ENCODE data around the gene NRP1. TPM values are rescaled to one million over a fixed set of nuclear protein-coding genes. Genes with fewer than 3 reads are reported as not detected.

The NRP1 gene
- total RNA-seq, 1 donor from 2014 or later, result 486 TPM

GRCh38 chr10:33152146-33152545 lies 182.3 kb downstream of the NRP1 start:
- peaks cover 3% of the 10 kb centered on the region for H3K4me1 Mint-ChIP-seq (ENCODE audit: unreplicated experiment)
- no peaks in the 10 kb centered on the region for H3K36me3 Mint-ChIP-seq (ENCODE audit: low read depth, unreplicated experiment)
- no peak for DNase-seq (ENCODE audit: low spot score)
- no peak for TF ChIP-seq CTCF (IDR thresholded peaks at IDR 0.05; ENCODE audit: unreplicated experiment)
- H3K9me3 Mint-ChIP-seq (ENCODE audit: unreplicated experiment), result no peaks in the 10 kb centered on the region
- H3K27me3 Mint-ChIP-seq (ENCODE audit: unreplicated experiment), result peaks cover 1% of the 10 kb centered on the region
- no peak overlapping the region for H3K4me3 Mint-ChIP-seq (ENCODE audit: unreplicated experiment)
- no peak overlapping the region for H3K27ac Mint-ChIP-seq (ENCODE audit: unreplicated experiment)

- H3K9me3 Mint-ChIP-seq (ENCODE audit: unreplicated experiment), result no peaks in the 10 kb centered on the region
- no peaks in the 10 kb centered on the region for H3K4me1 Mint-ChIP-seq (ENCODE audit: unreplicated experiment)
- no peak for DNase-seq (ENCODE audit: low spot score)
- no peak for TF ChIP-seq CTCF (IDR thresholded peaks at IDR 0.05; ENCODE audit: unreplicated experiment)
- no peak overlapping the region for H3K4me3 Mint-ChIP-seq (ENCODE audit: unreplicated experiment)
- H3K27me3 Mint-ChIP-seq (ENCODE audit: unreplicated experiment), result peaks cover 1% of the 10 kb centered on the region
- no peaks in the 10 kb centered on the region for H3K36me3 Mint-ChIP-seq (ENCODE audit: low read depth, unreplicated experiment)
- H3K27ac Mint-ChIP-seq (ENCODE audit: unreplicated experiment), result no peak overlapping the region
These were observed 183.1 kb downstream of the NRP1 start for GRCh38 chr10:33151344-33151864.

GRCh38 chr10:33150889-33151288 lies 183.6 kb downstream of the NRP1 start:
- TF ChIP-seq CTCF (IDR thresholded peaks at IDR 0.05; ENCODE audit: unreplicated experiment), result no peak
- H3K27ac Mint-ChIP-seq (ENCODE audit: unreplicated experiment), result no peak overlapping the region

GRCh38 chr10:33150146-33150545 lies 184.3 kb downstream of the NRP1 start:
- H3K4me3 Mint-ChIP-seq (ENCODE audit: unreplicated experiment), result no peak overlapping the region
- no peak overlapping the region for H3K27ac Mint-ChIP-seq (ENCODE audit: unreplicated experiment)
- no peaks in the 10 kb centered on the region for H3K27me3 Mint-ChIP-seq (ENCODE audit: unreplicated experiment)
- DNase-seq (ENCODE audit: low spot score), result no peak
- TF ChIP-seq CTCF (IDR thresholded peaks at IDR 0.05; ENCODE audit: unreplicated experiment), result no peak
- H3K9me3 Mint-ChIP-seq (ENCODE audit: unreplicated experiment), result no peaks in the 10 kb centered on the region
- no peaks in the 10 kb centered on the region for H3K4me1 Mint-ChIP-seq (ENCODE audit: unreplicated experiment)
- no peaks in the 10 kb centered on the region for H3K36me3 Mint-ChIP-seq (ENCODE audit: low read depth, unreplicated experiment)

More at GRCh38 chr10:33150889-33151288, 183.6 kb downstream of the NRP1 start:
- H3K27me3 Mint-ChIP-seq (ENCODE audit: unreplicated experiment), result peaks cover under 1% of the 10 kb centered on the region
- no peaks in the 10 kb centered on the region for H3K36me3 Mint-ChIP-seq (ENCODE audit: low read depth, unreplicated experiment)
- H3K4me3 Mint-ChIP-seq (ENCODE audit: unreplicated experiment), result no peak overlapping the region
- H3K4me1 Mint-ChIP-seq (ENCODE audit: unreplicated experiment), result no peaks in the 10 kb centered on the region
- DNase-seq (ENCODE audit: low spot score), result no peak
- H3K9me3 Mint-ChIP-seq (ENCODE audit: unreplicated experiment), result no peaks in the 10 kb centered on the region

- H3K27ac Mint-ChIP-seq (ENCODE audit: unreplicated experiment), result no peak overlapping the region
- H3K4me3 Mint-ChIP-seq (ENCODE audit: unreplicated experiment), result no peak overlapping the region
- no peaks in the 10 kb centered on the region for H3K9me3 Mint-ChIP-seq (ENCODE audit: unreplicated experiment)
- no peaks in the 10 kb centered on the region for H3K36me3 Mint-ChIP-seq (ENCODE audit: low read depth, unreplicated experiment)
- no peaks in the 10 kb centered on the region for H3K4me1 Mint-ChIP-seq (ENCODE audit: unreplicated experiment)
- no peak for DNase-seq (ENCODE audit: low spot score)
- no peaks in the 10 kb centered on the region for H3K27me3 Mint-ChIP-seq (ENCODE audit: unreplicated experiment)
- TF ChIP-seq CTCF (IDR thresholded peaks at IDR 0.05; ENCODE audit: unreplicated experiment), result no peak
These were observed 187.5 kb downstream of the NRP1 start for GRCh38 chr10:33147013-33147310.
